Suprapubic skin (tissue), 4 donors: Measurements from ENCODE around the gene EIF4G3. TPM values are rescaled to one million over a fixed set of nuclear protein-coding genes. Genes with fewer than 3 reads are reported as not detected.

Source experiments
- DNase-seq, 2 donors: peaks; one replicate each; pipeline ENCODE4 v3.0.0-alpha.2; 2019; ENCODE audit warnings: low spot score in 2 of 2
- H3K27ac ChIP-seq: fragments of 200-600 bp; sonication (generic); one replicate; pipeline ENCODE4 v1.5.1; 2019
- H3K27me3 ChIP-seq: fragments of 200-600 bp; sonication (generic); one replicate; pipeline ENCODE4 v1.5.1; 2019
- H3K36me3 ChIP-seq: fragments of 200-600 bp; sonication (generic); one replicate; pipeline ENCODE4 v1.5.1; 2019
- H3K4me1 ChIP-seq: fragments of 200-600 bp; sonication (generic); one replicate; pipeline ENCODE4 v1.5.1; 2019
- H3K4me3 ChIP-seq: fragments of 200-600 bp; sonication (generic); one replicate; pipeline ENCODE4 v1.5.1; 2019; ENCODE audit warnings: mild to moderate bottlenecking
- H3K9me3 ChIP-seq: fragments of 200-600 bp; sonication (generic); one replicate; pipeline ENCODE4 v1.5.1; 2019
- CTCF ChIP-seq, 2 donors: fragments of 200-600 bp in 1 of 2; fragments of 450-650 bp in 1 of 2; sonication (generic) in 1 of 2; IDR thresholded peaks; one replicate each; pipeline ENCODE4 v1.5.1; 2016 to 2019; ENCODE audit warnings: antibody characterized with exemption in 2 of 2, mild to moderate bottlenecking in 1 of 2, moderate library complexity in 1 of 2
- EP300 ChIP-seq: sonication (generic); formaldehyde crosslinking; IDR thresholded peaks from one replicate; pipeline ENCODE4 v1.6.1; 2017; ENCODE audit warnings: antibody characterized with exemption
- POLR2A ChIP-seq, 2 donors: fragments of 450-650 bp; IDR thresholded peaks; one replicate each; pipeline ENCODE4 v1.6.1; 2017; ENCODE audit warnings: antibody characterized with exemption in 2 of 2, mild to moderate bottlenecking in 2 of 2, moderate library complexity in 2 of 2
- POLR2AphosphoS5 ChIP-seq, 3 donors: sonication (generic); formaldehyde crosslinking; IDR thresholded peaks; one replicate each; pipeline ENCODE4 v1.6.1; 2017; ENCODE audit warnings: antibody characterized with exemption in 3 of 3
- WGBS: methylation state at CpG from one replicate; pipeline ENCODE4 v1.1.5; 2018; 5-methylcytosine and 5-hydroxymethylcytosine counted together
- total RNA-seq, 4 donors: library from RNA; depleted of rRNA; stranded (reverse); fragments of >200 nt; gene quantifications; one replicate each; pipeline ENCODE4 v1.1.0, GENCODE V29; 2016

Gene EIF4G3
- total RNA-seq, 4 donors from 2014 or later: 32.9 to 40.6 (median 39.5) TPM

- no peak for TF ChIP-seq POLR2AphosphoS5 (IDR thresholded peaks at IDR 0.05)
- TF ChIP-seq POLR2A (IDR thresholded peaks at IDR 0.05): no peak
- no peak for TF ChIP-seq CTCF (IDR thresholded peaks at IDR 0.05)
- no peak for TF ChIP-seq EP300
- Histone ChIP-seq H3K27me3 (no peaks in the 10 kb centered on the region), H3K4me3 (no peak overlapping the region), H3K36me3 (peaks cover 8% of the 10 kb centered on the region), H3K4me1 (no peaks in the 10 kb centered on the region), H3K9me3 (no peaks in the 10 kb centered on the region), H3K27ac (no peak overlapping the region)
- WGBS: 88% methylated on average over 2 of the region's 2 CpGs
- DNase-seq: no peak
These were observed 198.3 kb downstream of the EIF4G3 start for GRCh38 chr1:20978413-20978812.

DNA sequence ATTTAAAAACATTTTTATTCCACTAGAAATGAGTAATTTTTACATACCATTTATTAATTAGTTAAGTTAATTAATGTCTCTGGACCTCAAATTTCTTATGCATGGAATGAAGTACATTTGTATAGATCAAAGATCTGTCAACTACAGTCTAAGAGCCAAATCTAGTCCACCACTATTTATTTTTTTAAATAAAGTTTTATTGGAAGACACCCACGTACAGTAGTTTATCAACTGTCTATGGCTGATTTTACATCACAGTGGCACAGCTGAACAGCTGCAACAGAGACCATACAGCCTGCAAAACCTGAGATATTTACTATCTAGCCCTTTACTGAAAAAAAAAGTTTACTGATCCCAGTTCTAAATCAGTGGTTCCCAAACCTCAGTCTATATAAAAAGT lies 201.0 kb downstream of the EIF4G3 start:
- no peaks in the 10 kb centered on the region for H3K9me3 ChIP-seq
- H3K4me1 ChIP-seq: no peaks in the 10 kb centered on the region
- no peak overlapping the region for H3K4me3 ChIP-seq
- H3K36me3 ChIP-seq: peaks cover 6% of the 10 kb centered on the region
- H3K27me3 ChIP-seq: no peaks in the 10 kb centered on the region
- no peak overlapping the region for H3K27ac ChIP-seq
- 84% methylated on average over 1 of the region's 1 CpG for WGBS
- DNase-seq: no peak
- TF ChIP-seq POLR2A (IDR thresholded peaks at IDR 0.05) (no peak), CTCF (IDR thresholded peaks at IDR 0.05) (no peak), EP300 (no peak), POLR2AphosphoS5 (IDR thresholded peaks at IDR 0.05) (no peak)

- DNase-seq: no peak
- Histone ChIP-seq H3K27ac (no peak overlapping the region), H3K9me3 (no peaks in the 10 kb centered on the region), H3K36me3 (no peaks in the 10 kb centered on the region), H3K4me3 (no peak overlapping the region), H3K4me1 (no peaks in the 10 kb centered on the region), H3K27me3 (no peaks in the 10 kb centered on the region)
- no peak for TF ChIP-seq EP300
- no peak for TF ChIP-seq POLR2AphosphoS5 (IDR thresholded peaks at IDR 0.05)
- no peak for TF ChIP-seq CTCF (IDR thresholded peaks at IDR 0.05)
- TF ChIP-seq POLR2A (IDR thresholded peaks at IDR 0.05): no peak
These were observed 201.7 kb downstream of the EIF4G3 start for GRCh38 chr1:20974951-20975350.

DNA sequence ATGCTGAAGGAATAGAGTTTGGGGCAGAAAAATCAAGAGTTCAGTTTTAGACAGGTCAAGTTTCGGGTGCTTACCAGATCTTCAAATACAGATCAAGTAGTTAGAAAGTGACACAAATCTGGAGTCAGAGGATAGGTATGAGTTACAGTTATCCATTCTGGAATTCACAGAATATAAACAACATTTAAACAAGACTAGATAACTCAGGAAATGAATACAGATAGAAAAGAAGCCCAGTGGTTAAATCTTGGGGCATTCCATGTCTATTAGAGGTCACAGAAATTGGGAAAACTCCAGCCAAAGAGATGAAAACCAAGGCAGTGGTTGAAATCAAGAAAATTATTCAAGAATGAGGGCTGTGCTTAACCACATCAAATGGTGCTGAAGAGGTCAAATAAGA lies 202.6 kb downstream of the EIF4G3 start:
- H3K9me3 ChIP-seq: no peaks in the 10 kb centered on the region
- DNase-seq: no peak
- peaks cover 7% of the 10 kb centered on the region for H3K36me3 ChIP-seq
- no peak overlapping the region for H3K4me3 ChIP-seq
- no peaks in the 10 kb centered on the region for H3K27me3 ChIP-seq
- 95% methylated on average over 1 of the region's 1 CpG for WGBS
- no peaks in the 10 kb centered on the region for H3K4me1 ChIP-seq
- TF ChIP-seq POLR2AphosphoS5 (IDR thresholded peaks at IDR 0.05) (no peak), EP300 (no peak), CTCF (IDR thresholded peaks at IDR 0.05) (no peak), POLR2A (IDR thresholded peaks at IDR 0.05) (no peak)
- H3K27ac ChIP-seq: no peak overlapping the region

- H3K36me3 ChIP-seq: peaks cover 12% of the 10 kb centered on the region
- WGBS: 87% methylated on average over 5 of the region's 5 CpGs
These were observed 203.8 kb downstream of the EIF4G3 start for GRCh38 chr1:20972855-20973254.

More at GRCh38 chr1:20972855-20973254, 203.8 kb downstream of the EIF4G3 start:
- TF ChIP-seq CTCF (IDR thresholded peaks at IDR 0.05): no peak
- no peak for TF ChIP-seq POLR2A (IDR thresholded peaks at IDR 0.05)
- TF ChIP-seq POLR2AphosphoS5 (IDR thresholded peaks at IDR 0.05): no peak
- no peak for TF ChIP-seq EP300
- H3K27ac ChIP-seq: no peak overlapping the region
- DNase-seq: no peak
- no peaks in the 10 kb centered on the region for H3K4me1 ChIP-seq
- H3K4me3 ChIP-seq: no peak overlapping the region
- H3K9me3 ChIP-seq: no peaks in the 10 kb centered on the region
- no peaks in the 10 kb centered on the region for H3K27me3 ChIP-seq
